OCI-LY7 (cell line): ENCODE data around the gene ZNF747. TPM values are rescaled to one million over a fixed set of nuclear protein-coding genes. Genes with fewer than 3 reads are reported as not detected.

Experiments
- BruUV-seq: library from RNA; stranded (reverse); fragments of 400-500 nt; replicated peaks from 2 replicates; lab custom pipeline; 2021; lab: Mats Ljungman, UMichigan
- CTCF ChIA-PET: fragments of 300-600 bp; sonication (Branson Sonifier 250); formaldehyde crosslinking; loops from one replicate; lab custom pipeline; 2022; ENCODE audit warnings: antibody characterized with exemption; ENCODE audit not compliant: unreplicated experiment; lab: Charles Lee
- POLR2A ChIA-PET: fragments of 300-600 bp; sonication (Branson Sonifier 250); formaldehyde crosslinking; loops from one replicate; lab custom pipeline; 2022; ENCODE audit warnings: antibody characterized with exemption; lab: Charles Lee
- DNase-seq: peaks from one replicate; pipeline ENCODE4 v3.0.0-alpha.2; 2015; ENCODE audit warnings: low spot score
- H2AFZ ChIP-seq: fragments of 200-600 bp; sonication (generic), shearing (Covaris generic); 2 replicates; pipeline ENCODE4 v1.6.1; 2014; ENCODE audit warnings: mild to moderate bottlenecking, antibody characterized with exemption, low read length, moderate library complexity
- H3K27ac ChIP-seq: fragments of 200-600 bp; sonication (generic); 2 replicates; pipeline ENCODE4 v1.5.1; 2014; ENCODE audit warnings: mixed run types, low read depth, mild to moderate bottlenecking, moderate library complexity, low read length, inconsistent platforms; ENCODE audit not compliant: poor library complexity, severe bottlenecking
- H3K36me3 ChIP-seq: fragments of 200-600 bp; sonication (generic); 2 replicates; pipeline ENCODE4 v1.6.1; 2014; ENCODE audit warnings: mild to moderate bottlenecking, antibody characterized with exemption, low read length, moderate library complexity, mixed read lengths; ENCODE audit not compliant: insufficient read depth
- H3K4me1 ChIP-seq: fragments of 200-600 bp; sonication (generic); 2 replicates; pipeline ENCODE4 v1.5.1; 2014; ENCODE audit warnings: mild to moderate bottlenecking, low read length; ENCODE audit not compliant: insufficient read depth, poor library complexity, severe bottlenecking
- H3K4me2 ChIP-seq: fragments of 200-600 bp; sonication (generic); 2 replicates; pipeline ENCODE4 v1.6.1; 2014; ENCODE audit warnings: mild to moderate bottlenecking, low read length
- H3K4me3 ChIP-seq: fragments of 200-600 bp; sonication (generic); 2 replicates; pipeline ENCODE4 v1.5.1; 2014; ENCODE audit warnings: mild to moderate bottlenecking, low read depth, low read length; ENCODE audit not compliant: poor library complexity, severe bottlenecking
- H3K79me2 ChIP-seq: fragments of 200-600 bp; sonication (generic); 2 replicates; pipeline ENCODE4 v1.6.1; 2016; ENCODE audit warnings: low read depth, mild to moderate bottlenecking, low read length, moderate library complexity, mixed read lengths; ENCODE audit not compliant: insufficient read depth
- H3K9me2 ChIP-seq: fragments of 200-600 bp; sonication (generic); 2 replicates; pipeline ENCODE4 v1.6.1; 2016; ENCODE audit warnings: mild to moderate bottlenecking, low read length, mixed read lengths; ENCODE audit not compliant: insufficient read depth
- H3K9me3 ChIP-seq: fragments of 200-600 bp; sonication (generic); 2 replicates; pipeline ENCODE4 v1.6.1; 2014; ENCODE audit warnings: mild to moderate bottlenecking, mixed run types, low read length, mixed read lengths
- H4K20me1 ChIP-seq: fragments of 200-600 bp; sonication (generic); 2 replicates; pipeline ENCODE4 v1.6.1; 2014; ENCODE audit warnings: mild to moderate bottlenecking, antibody characterized with exemption, low read length, moderate library complexity, mixed read lengths; ENCODE audit not compliant: insufficient read depth
- EZH2phosphoT487 ChIP-seq: fragments of 200-600 bp; sonication (generic); IDR thresholded peaks from 2 replicates; pipeline ENCODE4 v1.6.1; 2018; ENCODE audit warnings: low read depth, borderline replicate concordance, mild to moderate bottlenecking, mixed run types, antibody characterized with exemption, low read length, moderate library complexity, mixed read lengths
- intact Hi-C: fragments of 100-400 bp; cut with micrococcal nuclease; formaldehyde crosslinking; loops from one replicate; pipeline ENCODE4 v1.10.0; 2022; ENCODE audit not compliant: unreplicated experiment
- total RNA-seq, 2 experiments: library from RNA; depleted of rRNA in 1 of 2; stranded (reverse); fragments of >200 nt in 1 of 2; shearing (Covaris generic) in 1 of 2; gene quantifications; 2 replicates each; pipeline ENCODE4 v1.2.3, GENCODE V29; 2014 to 2022
- TF ChIP-seq, protein P1 (sequence below): fragments of 200-600 bp; sonication (generic); conservative IDR thresholded peaks from 2 replicates; pipeline ENCODE4 v1.5.1; 2014; ENCODE audit warnings: mild to moderate bottlenecking, antibody characterized with exemption, low read length, moderate library complexity, mixed read lengths

The ZNF747 gene
- total RNA-seq, 2 experiments from 2014 or later = 17.2 to 22.2 TPM

- intact Hi-C loops = loop anchor here (1.0 kb wide), 2 partner anchors 14 to 23 kb away; no protein-coding TSS in a partner anchor
- BruUV-seq = TSS peak; percentile 60
- no peaks in the 10 kb centered on the region for H4K20me1 ChIP-seq
- no peaks in the 10 kb centered on the region for H3K9me3 ChIP-seq
- H2AFZ ChIP-seq = peak within 1 kb of the TSS; percentile 81
- peak within 1 kb of the TSS; percentile 77 for H3K27ac ChIP-seq
- H3K9me2 ChIP-seq = no peaks in the 10 kb centered on the region
- TF ChIP-seq, protein P1, sequence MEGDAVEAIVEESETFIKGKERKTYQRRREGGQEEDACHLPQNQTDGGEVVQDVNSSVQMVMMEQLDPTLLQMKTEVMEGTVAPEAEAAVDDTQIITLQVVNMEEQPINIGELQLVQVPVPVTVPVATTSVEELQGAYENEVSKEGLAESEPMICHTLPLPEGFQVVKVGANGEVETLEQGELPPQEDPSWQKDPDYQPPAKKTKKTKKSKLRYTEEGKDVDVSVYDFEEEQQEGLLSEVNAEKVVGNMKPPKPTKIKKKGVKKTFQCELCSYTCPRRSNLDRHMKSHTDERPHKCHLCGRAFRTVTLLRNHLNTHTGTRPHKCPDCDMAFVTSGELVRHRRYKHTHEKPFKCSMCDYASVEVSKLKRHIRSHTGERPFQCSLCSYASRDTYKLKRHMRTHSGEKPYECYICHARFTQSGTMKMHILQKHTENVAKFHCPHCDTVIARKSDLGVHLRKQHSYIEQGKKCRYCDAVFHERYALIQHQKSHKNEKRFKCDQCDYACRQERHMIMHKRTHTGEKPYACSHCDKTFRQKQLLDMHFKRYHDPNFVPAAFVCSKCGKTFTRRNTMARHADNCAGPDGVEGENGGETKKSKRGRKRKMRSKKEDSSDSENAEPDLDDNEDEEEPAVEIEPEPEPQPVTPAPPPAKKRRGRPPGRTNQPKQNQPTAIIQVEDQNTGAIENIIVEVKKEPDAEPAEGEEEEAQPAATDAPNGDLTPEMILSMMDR = peak; percentile 50
- TF ChIP-seq EZH2phosphoT487 = no peak
- H3K4me2 ChIP-seq = peak within 1 kb of the TSS; percentile 92
- peaks cover 15% of the 10 kb centered on the region; the same call in 1 of the 2 replicates for H3K79me2 ChIP-seq
- DNase-seq = peak; percentile 98
- POLR2A ChIA-PET = interaction anchor here (0.5 to 2.9 kb wide), 15 partner anchors 10 to 542 kb away, joined by 3 to 54 read pairs (median 4); partner anchors contain the start of genes ZNF688 and ZNF747
- peak within 1 kb of the TSS; percentile 77 for H3K4me3 ChIP-seq
- CTCF ChIA-PET = interaction anchor here (0.6 to 1.1 kb wide), 8 partner anchors 14 to 175 kb away, joined by 3 to 6 read pairs (median 4); partner anchors contain the start of genes SEPTIN1 and ZNF747
- H3K4me1 ChIP-seq = peaks cover 11% of the 10 kb centered on the region
- H3K36me3 ChIP-seq = peaks cover 21% of the 10 kb centered on the region
Measured at GRCh38 chr16:30557957-30558788, 23.5 kb upstream of the ZNF747 start, which contains the start of gene ZNF764. ZNF764 (minus strand) TSS chr16:30558374; CDS start chr16:30558182, 192 bp downstream.

GRCh38 chr16:30557707-30557956 is 23.0 kb upstream of the ZNF747 start:
- intact Hi-C loops = no loop called here
- no peaks in the 10 kb centered on the region for H3K9me2 ChIP-seq
- ChIA-PET CTCF (interaction anchor here (0.6 to 1.1 kb wide), 2 partner anchors 22 to 48 kb away, joined by 3 to 6 read pairs; partner anchors contain the start of gene ZNF747), POLR2A (interaction anchor here (0.6 to 2.9 kb wide), 13 partner anchors 8 to 706 kb away, joined by 3 to 54 read pairs (median 4); partner anchors contain the start of genes DCTPP1, ZNF688 and ZNF747)
- TF ChIP-seq, protein P1 = no peak
- no TSS peak for BruUV-seq
- H3K36me3 ChIP-seq = peaks cover 26% of the 10 kb centered on the region
- H2AFZ ChIP-seq = peak overlapping the region; percentile 81
- peak overlapping the region; percentile 77 for H3K27ac ChIP-seq
- no peaks in the 10 kb centered on the region for H3K9me3 ChIP-seq
- H4K20me1 ChIP-seq = no peaks in the 10 kb centered on the region
- peak overlapping the region; percentile 92 for H3K4me2 ChIP-seq
- no peak for DNase-seq
- H3K79me2 ChIP-seq = peaks cover 15% of the 10 kb centered on the region; the same call in 1 of the 2 replicates
- peak overlapping the region; percentile 77 for H3K4me3 ChIP-seq
- peaks cover 11% of the 10 kb centered on the region for H3K4me1 ChIP-seq

GRCh38 chr16:30556125-30556473 is 21.4 kb upstream of the ZNF747 start:
- no peak for TF ChIP-seq EZH2phosphoT487
- TF ChIP-seq, protein P1 = no peak
- no TSS peak for BruUV-seq
- no peak overlapping the region for H3K4me2 ChIP-seq
- peaks cover 11% of the 10 kb centered on the region for H3K4me1 ChIP-seq
- H3K9me3 ChIP-seq = no peaks in the 10 kb centered on the region
- peaks cover 30% of the 10 kb centered on the region for H3K36me3 ChIP-seq
- H2AFZ ChIP-seq = no peak overlapping the region
- H3K79me2 ChIP-seq = peaks cover 15% of the 10 kb centered on the region; the same call in 1 of the 2 replicates
- H3K9me2 ChIP-seq = no peaks in the 10 kb centered on the region
- intact Hi-C loops = no loop called here
- ChIA-PET CTCF (no interaction called here), POLR2A (interaction anchor here (2.9 kb wide), 1 partner anchor 21 kb away, joined by 54 read pairs; the partner anchor contains the start of gene ZNF747)
- H3K4me3 ChIP-seq = no peak overlapping the region
- H3K27ac ChIP-seq = no peak overlapping the region
- H4K20me1 ChIP-seq = no peaks in the 10 kb centered on the region
- no peak for DNase-seq
